Stimulated activated CD4-positive, alpha-beta T cell treated with anti-CD3 and anti-CD28 coated beads, TNF-alpha, amount 100 ng/mL, for 48 hours (primary cell): ENCODE results near the gene CNTNAP2.

Source experiments
- DNase-seq, 3 donors: peaks; one replicate each; pipeline ENCODE4 v3.0.0-alpha.2; 2020; ENCODE audit warnings: low read depth in 3 of 3

CNTNAP2 gene

DNA sequence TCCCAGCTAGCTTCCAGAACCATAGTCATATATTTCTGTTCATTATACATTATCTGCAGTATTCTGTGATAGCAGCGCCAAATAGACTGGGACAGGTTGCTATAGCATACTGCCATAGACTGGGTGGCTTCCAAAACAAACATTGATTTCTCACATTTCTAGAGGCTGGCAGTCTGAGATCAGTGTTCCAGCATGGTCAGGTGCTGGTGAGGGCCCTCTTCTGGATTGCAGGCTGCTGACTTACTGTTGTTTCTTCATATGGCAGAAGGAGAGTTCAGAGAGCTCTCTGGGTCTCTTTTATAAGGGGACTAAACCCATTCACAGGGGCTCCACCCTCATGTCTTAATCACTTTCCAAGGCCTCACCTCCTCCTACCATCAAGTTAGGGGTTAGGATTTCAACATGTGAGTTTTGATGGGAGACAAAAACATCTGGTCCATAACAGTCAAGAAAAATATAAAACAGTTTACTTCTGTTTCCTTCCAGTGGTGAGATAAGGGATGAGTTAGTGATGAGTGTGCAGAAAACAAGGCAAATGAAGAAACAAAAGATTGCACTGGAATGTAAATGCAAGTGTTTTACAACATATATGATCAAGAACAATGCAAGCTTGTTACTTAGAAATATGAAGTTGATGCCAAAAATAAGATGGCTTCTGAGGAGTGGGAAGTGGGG, 2074.9 kb downstream of the CNTNAP2 start:
- DNase-seq: no peak

DNA sequence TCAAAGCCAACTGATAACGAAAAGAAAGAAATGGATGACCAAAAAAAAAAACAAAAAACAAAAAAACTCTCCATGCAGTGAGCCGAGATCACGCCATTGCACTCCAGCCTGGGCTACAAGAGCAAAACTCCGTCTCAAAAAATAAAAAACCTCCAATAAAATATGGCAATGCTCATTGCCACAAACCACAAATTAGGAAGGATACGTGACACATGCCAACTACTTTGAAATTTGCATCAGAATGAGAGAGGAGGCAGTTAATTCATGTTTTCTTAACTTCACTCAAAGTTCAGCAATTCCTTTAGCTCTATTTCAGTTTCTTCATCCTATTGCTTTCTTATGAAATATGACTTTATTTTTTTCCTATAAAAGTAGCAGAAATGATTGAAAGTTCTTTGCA, 2075.9 kb downstream of the CNTNAP2 start:
- no peak for DNase-seq

DNA sequence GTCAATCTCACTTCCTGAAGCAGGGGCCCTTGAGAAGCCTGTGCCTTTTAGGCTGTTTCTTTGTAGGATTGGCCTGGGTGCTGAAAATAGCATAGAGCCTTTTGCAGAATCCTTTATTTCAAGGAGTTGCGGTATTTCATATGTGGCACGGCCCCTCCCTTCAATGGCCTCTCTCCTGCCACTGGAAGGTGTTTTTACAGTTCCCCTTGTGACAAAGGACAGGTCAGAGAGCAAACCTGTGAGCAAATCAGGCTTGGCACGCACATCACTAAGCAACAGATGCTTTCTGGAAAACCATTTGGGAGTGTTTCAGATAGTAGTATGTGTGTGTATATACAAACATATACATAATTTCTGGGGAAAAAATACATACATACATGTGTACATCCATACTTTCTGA, 2085.4 kb downstream of the CNTNAP2 start:
- DNase-seq: no peak

DNA sequence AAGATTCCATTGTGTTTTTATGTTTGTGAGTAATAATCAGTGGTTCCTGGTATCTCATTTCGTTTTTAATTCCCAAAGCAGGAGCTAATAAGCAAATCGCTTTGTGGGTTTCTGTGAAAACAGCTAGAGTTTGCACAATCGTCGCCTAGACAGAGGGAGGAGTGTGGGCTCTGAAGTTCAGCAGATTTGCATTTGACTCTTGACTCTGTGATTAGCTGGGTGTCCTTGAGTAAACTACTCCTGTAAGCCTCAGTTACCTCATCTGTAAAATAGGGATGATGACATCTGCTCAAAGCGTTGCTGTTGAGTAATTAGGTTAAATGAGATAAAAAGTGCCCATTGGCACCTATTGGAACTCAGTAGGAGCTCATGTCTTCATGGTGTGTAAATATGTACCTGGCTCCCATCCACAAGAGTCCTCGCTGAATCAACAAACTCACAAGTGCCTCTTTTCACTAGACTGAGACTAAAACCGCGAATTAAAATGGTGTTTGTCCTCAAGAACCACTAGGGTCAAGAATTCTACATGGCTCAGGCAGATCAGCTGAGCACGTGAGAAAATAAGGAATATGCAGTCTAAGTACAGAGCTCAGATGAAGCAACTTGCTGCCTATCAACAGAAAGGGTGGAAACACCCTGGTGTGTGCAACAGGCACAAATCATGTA, 2088.2 kb downstream of the CNTNAP2 start:
- DNase-seq: no peak

- no peak for DNase-seq
Observed at GRCh38 chr7:148209643-148210190, 2093.1 kb downstream of the CNTNAP2 start.

DNA sequence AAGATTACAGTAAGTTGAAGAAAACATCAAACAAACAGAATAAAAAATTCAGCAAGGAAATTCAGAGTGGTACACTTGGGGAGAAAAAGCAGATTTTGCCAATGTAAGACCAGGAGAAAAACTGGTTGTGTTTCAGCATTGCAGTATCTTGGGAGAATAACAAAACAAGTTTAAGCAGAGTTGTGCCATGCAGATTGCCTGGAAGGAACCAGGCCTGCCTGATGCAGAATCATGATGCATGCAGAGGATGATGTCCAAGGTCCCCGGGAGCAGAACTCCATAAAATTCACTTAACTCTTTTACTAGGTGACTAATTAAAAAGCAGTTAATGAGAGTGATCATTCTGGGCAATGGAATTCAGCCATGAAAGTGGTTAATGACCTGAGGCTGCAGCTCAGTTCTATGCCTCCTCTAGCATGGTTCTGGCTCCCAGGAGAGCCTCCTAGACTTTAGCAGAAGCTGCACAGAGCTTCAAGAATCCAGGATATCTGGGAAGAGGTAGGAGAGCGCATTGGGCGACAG, 2094.3 kb downstream of the CNTNAP2 start:
- no peak for DNase-seq

- DNase-seq: no peak
Observed at GRCh38 chr7:148211740-148212151, 2095.1 kb downstream of the CNTNAP2 start.

DNA sequence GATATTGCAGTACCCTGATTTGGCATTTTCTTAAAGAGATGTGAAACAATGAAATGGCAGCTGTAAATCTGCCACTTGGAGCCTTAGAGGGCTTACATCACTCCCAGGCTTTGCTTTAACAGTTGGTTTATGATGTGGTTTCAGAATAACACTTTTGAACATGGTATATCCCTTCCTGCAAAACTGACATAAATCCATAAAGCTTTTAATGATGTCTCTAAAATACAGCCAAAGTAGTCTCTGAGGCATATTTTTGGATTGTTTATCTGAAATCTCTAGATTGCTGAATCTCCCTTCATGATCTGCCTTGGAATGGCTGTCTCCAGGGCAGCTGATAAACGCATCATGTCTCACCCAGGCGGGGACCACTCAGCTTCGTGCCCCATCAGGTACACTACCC, 2096.1 kb downstream of the CNTNAP2 start:
- no peak for DNase-seq

DNA sequence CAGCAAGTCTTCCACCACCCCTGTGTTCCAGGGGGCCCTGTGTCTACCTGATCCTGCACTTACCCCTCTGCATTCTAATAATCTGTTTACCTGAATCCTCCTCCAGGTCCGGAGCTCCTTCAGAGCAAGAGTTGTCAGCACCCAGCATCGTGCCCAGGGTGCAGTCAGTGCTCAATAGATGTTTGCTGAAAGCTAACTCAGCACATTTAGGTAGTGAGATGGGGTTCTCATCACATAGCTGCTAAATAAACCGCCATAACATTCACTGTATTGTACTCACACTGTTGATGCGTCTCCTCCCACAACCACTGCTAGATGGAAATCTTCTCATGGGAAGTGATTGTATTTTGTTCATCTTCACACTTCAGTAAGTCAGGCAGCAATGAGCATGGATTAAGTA, 2097.5 kb downstream of the CNTNAP2 start:
- no peak for DNase-seq

- DNase-seq: no peak
Observed at GRCh38 chr7:148218603-148219002, 2102.0 kb downstream of the CNTNAP2 start.

GRCh38 chr7:148222721-148223120, 2106.1 kb downstream of the CNTNAP2 start:
- DNase-seq: no peak

GRCh38 chr7:148223160-148223559, 2106.6 kb downstream of the CNTNAP2 start:
- DNase-seq: no peak

- no peak for DNase-seq
Observed at GRCh38 chr7:148223738-148224137, 2107.1 kb downstream of the CNTNAP2 start.

DNA sequence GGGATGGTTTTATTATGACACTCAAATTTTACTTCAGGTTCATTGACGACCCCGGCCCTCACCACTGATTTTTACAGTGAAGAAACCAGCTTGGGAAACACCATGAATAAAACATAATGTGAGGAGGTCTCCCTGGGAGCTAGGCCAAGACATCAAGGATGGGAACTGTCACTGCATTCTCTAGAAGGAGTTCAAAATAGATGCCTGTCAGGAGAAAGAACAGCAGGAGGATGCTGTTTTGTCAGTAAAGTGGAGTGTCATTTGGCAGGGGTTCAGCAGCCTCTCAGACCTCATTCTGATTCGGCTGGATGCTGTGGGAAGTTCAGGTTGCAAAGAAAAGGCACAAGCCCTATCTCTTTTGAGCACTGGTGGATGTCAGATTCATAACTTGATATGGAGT, 2113.7 kb downstream of the CNTNAP2 start:
- DNase-seq: no peak

DNA sequence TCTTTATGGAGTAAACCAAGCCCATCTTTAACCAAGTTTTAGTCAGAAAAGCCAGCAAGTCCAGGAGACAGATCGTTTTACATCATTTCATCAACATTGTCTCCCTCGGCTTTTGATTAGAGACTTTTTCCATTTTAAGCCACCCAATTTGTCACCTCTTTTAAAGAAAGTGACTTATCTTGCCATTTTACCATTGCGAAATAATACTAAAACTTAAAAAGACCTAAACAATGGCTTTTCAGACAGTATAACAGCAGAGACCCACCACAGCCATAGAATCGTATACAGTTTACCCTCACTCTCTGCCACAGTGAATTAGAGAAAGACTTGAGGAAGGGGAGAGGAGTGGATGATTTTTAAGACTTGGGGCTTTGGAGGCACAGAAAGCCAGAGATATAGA, 2114.3 kb downstream of the CNTNAP2 start:
- no peak for DNase-seq

DNA sequence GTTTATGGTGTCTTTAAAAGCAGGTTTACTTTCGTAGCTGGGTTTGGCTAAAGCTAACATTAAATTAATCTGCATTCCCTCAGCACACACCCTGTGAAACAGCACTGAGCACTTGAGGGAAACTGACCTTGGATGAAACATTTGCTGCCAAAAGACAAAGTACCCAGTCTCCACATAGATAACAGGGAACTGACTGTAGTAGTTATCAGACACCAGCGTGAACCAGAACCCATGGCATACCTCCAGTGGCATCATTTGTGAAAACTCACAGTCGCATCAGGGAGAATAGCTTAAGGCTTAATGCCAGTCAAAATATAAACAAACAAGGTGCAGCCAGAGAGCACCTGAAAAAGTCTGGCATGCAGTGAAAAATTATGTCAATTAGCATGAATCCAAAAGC, 2116.2 kb downstream of the CNTNAP2 start:
- DNase-seq: no peak

- DNase-seq: no peak
Observed at GRCh38 chr7:148234715-148235114, 2118.1 kb downstream of the CNTNAP2 start.

- DNase-seq: no peak
Observed at GRCh38 chr7:148238761-148239325, 2122.2 kb downstream of the CNTNAP2 start.

DNA sequence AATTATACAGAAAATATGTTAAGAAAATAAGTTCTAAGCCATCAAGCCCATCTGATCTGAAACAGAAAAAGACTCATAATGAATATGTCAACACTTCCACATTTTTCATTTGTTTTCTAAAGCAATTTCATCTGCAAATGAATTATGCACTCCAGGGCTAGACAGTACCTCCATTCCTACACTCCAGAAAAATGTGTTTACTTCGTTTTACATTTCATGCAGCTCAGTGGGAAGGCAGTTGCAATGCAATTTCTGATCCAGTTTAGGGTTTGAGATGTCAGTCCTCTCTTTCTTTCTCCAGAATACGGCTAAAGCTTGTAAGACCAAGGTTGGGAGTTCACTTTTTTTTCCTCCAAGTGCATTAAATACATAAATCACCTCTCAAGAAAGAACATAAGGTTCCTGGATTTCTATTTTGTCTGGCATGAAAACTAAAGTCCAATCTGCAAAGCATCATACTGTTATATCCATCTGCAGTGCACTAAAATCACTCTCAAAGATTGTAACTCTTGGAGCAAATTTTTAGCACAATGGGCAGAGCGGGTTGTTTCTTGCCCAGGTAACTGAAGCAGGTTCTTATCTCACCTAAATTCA, 2125.2 kb downstream of the CNTNAP2 start:
- no peak for DNase-seq

GRCh38 chr7:148242294-148242821, 2125.8 kb downstream of the CNTNAP2 start:
- DNase-seq: no peak

DNA sequence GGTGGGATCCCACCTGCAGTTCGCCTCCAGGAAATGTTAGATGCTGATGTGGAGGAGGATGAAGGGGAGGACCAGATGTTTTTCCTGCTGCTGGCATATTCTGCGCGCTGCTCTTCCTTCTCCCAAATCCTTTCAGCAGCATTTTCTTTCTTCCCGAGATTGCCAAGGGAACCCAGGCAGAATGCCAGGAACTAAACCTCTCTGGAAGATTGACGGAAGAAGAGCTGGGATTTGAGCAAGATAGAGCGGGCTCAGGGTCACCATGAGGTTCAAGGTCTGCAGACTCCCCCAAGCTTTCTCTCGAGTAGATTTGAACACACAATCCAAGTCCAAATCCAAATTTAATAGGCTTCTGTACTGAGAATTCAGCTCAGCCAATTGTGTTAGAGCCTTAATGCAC, 2128.8 kb downstream of the CNTNAP2 start:
- no peak for DNase-seq

DNA sequence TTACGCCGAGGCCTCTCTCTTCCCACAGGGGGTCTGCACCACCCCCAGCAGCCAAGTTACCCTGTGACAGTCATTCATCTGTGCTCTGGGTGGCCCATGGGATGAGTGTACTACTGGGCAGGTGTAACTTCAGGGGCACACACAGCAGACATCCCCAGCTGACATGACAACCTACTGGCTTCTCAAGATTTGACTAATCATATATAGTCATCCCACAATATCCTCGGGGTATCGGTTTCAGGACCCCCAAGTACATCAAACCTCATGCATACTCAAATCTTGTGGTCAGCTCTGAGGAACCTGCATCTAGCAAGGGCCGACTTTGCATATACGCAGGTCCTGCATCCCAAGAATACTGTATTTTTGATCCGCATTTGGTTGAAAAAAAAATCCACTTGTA, 2137.0 kb downstream of the CNTNAP2 start:
- no peak for DNase-seq
